H1 (cell line): ENCODE results near the gene DCDC2B. TPM values are rescaled to one million over a fixed set of nuclear protein-coding genes. Genes with fewer than 3 reads are reported as not detected.

Source experiments
- CTCF ChIA-PET: fragments of 300-600 bp; sonication (Branson Sonifier 250); formaldehyde crosslinking; loops from one replicate; lab custom pipeline; 2021; ENCODE audit not compliant: partially characterized antibody; lab: Charles Lee
- POLR2A ChIA-PET: fragments of 300-600 bp; sonication (Branson Sonifier 250); formaldehyde crosslinking; loops from one replicate; lab custom pipeline; 2021; ENCODE audit warnings: inconsistent platforms; ENCODE audit not compliant: partially characterized antibody; lab: Charles Lee
- DNase-seq, 2 experiments: peaks; one replicate each; pipeline versions ENCODE4 v3.0.0 to v3.0.0-alpha.2; 2010 to 2022; ENCODE audit warnings: low spot score in 2 of 2, low read depth in 1 of 2, mixed read lengths in 1 of 2
- FAIRE-seq: peaks from 2 replicates; lab custom pipeline; 2011; peaks lifted over from hg19 to GRCh38; lab: Jason Lieb, UNC
- H2AFZ ChIP-seq: 2 replicates; pipeline ENCODE4 v1.8.1; 2012; ENCODE audit warnings: low read length, inconsistent platforms
- H2AK5ac ChIP-seq: 2 replicates; pipeline ENCODE4 v1.6.1; 2013; ENCODE audit warnings: low read depth, low read length
- H2BK120ac ChIP-seq: replicated peaks from 2 replicates; pipeline ENCODE3; 2013; ENCODE audit warnings: low read depth, low read length, inconsistent platforms
- H2BK12ac ChIP-seq: 2 replicates; pipeline ENCODE4 v1.6.1; 2013; ENCODE audit warnings: low read depth, low read length
- H2BK15ac ChIP-seq: 2 replicates; pipeline ENCODE4 v1.6.1; 2013; ENCODE audit warnings: low read length
- H2BK20ac ChIP-seq: 2 replicates; pipeline ENCODE4 v1.6.1; 2013; ENCODE audit warnings: low read length
- H2BK5ac ChIP-seq: 2 replicates; pipeline ENCODE4 v1.6.1; 2013; ENCODE audit warnings: low read depth, low read length
- H3K14ac ChIP-seq: 2 replicates; pipeline ENCODE4 v1.6.1; 2013; ENCODE audit warnings: inconsistent platforms; ENCODE audit not compliant: insufficient read length
- H3K18ac ChIP-seq: 2 replicates; pipeline ENCODE4 v1.6.1; 2013; ENCODE audit warnings: low read length; ENCODE audit errors: extremely low read depth
- H3K23ac ChIP-seq: 2 replicates; pipeline ENCODE4 v1.6.1; 2013; ENCODE audit warnings: inconsistent platforms; ENCODE audit not compliant: insufficient read length
- H3K23me2 ChIP-seq: 2 replicates; pipeline ENCODE4 v1.6.1; 2013; ENCODE audit warnings: low read depth, low read length
- H3K27ac ChIP-seq: 2 replicates; pipeline ENCODE4 v1.6.1; 2011; ENCODE audit warnings: low read depth, low read length, inconsistent platforms
- H3K27me3 ChIP-seq, 4 experiments: replicated peaks in 1 of 4; 1 replicate in 1 of 4; 2 replicates in 3 of 4; pipeline versions ENCODE4 v1.6.1 to v1.8.1; 2011 to 2013; ENCODE audit warnings: low read length in 3 of 4, mild to moderate bottlenecking in 3 of 4, inconsistent platforms in 2 of 4, mixed read lengths in 2 of 4, moderate library complexity in 1 of 4; ENCODE audit not compliant: control insufficient read depth in 3 of 4, insufficient read depth in 3 of 4; ENCODE audit errors: extremely low read depth in 1 of 4
- H3K36me3 ChIP-seq, 4 experiments: 2 replicates each; pipeline versions ENCODE4 v1.6.1 to v1.8.1; 2011 to 2013; ENCODE audit warnings: mild to moderate bottlenecking in 4 of 4, low read length in 3 of 4, moderate library complexity in 2 of 4, control low read depth in 1 of 4, inconsistent platforms in 1 of 4; ENCODE audit not compliant: insufficient read depth in 4 of 4, control insufficient read depth in 2 of 4
- H3K4ac ChIP-seq: replicated peaks from 2 replicates; pipeline ENCODE3; 2013; ENCODE audit warnings: low read length, low read depth, mixed read lengths, inconsistent platforms; ENCODE audit not compliant: insufficient read length
- H3K4me1 ChIP-seq, 4 experiments: replicated peaks in 1 of 4; 1 replicate in 1 of 4; 2 replicates in 3 of 4; pipeline versions ENCODE4 v1.6.1 to v1.8.1; 2011 to 2013; ENCODE audit warnings: low read length in 3 of 4, inconsistent platforms in 2 of 4, mixed read lengths in 1 of 4; ENCODE audit not compliant: insufficient read depth in 4 of 4, control insufficient read depth in 3 of 4
- H3K4me2 ChIP-seq, 2 experiments: 2 replicates each; pipeline versions ENCODE4 v1.6.1 to v1.8.1; 2011 to 2013; ENCODE audit warnings: low read depth in 2 of 2, low read length in 2 of 2, control low read depth in 1 of 2, inconsistent platforms in 1 of 2, mild to moderate bottlenecking in 1 of 2; ENCODE audit not compliant: insufficient read depth in 1 of 2
- H3K4me3 ChIP-seq, 4 experiments: fragments of 200-600, 300-600 bp in 1 of 4; sonication (generic), shearing (Covaris generic), sonication (Bioruptor Twin) in 1 of 4; 2 replicates each; pipeline versions ENCODE4 v1.5.1 to v1.8.1; 2011 to 2016; ENCODE audit warnings: low read length in 4 of 4, low read depth in 3 of 4, control low read depth in 2 of 4, inconsistent platforms in 2 of 4, mild to moderate bottlenecking in 2 of 4, mixed read lengths in 1 of 4, moderate library complexity in 1 of 4; ENCODE audit not compliant: insufficient read depth in 2 of 4; ENCODE audit errors: extremely low read depth in 1 of 4
- H3K56ac ChIP-seq: replicated peaks from 2 replicates; pipeline ENCODE3; 2013; ENCODE audit warnings: low read depth, mild to moderate bottlenecking, mixed read lengths, low read length, inconsistent platforms; ENCODE audit not compliant: insufficient read length
- H3K79me1 ChIP-seq: 2 replicates; pipeline ENCODE4 v1.6.1; 2013; ENCODE audit warnings: low read depth, low read length, control low read depth
- H3K79me2 ChIP-seq, 2 experiments: 2 replicates each; pipeline versions ENCODE4 v1.6.1 to v1.8.1; 2012 to 2013; ENCODE audit warnings: low read length in 2 of 2, mild to moderate bottlenecking in 2 of 2, inconsistent platforms in 1 of 2; ENCODE audit not compliant: insufficient read depth in 2 of 2, control insufficient read depth in 1 of 2
- H3K9ac ChIP-seq, 4 experiments: replicated peaks in 1 of 4; 1 replicate in 1 of 4; 2 replicates in 3 of 4; pipeline versions ENCODE4 v1.6.1 to v1.8.1; 2011 to 2013; ENCODE audit warnings: low read depth in 3 of 4, low read length in 3 of 4, control low read depth in 2 of 4, mild to moderate bottlenecking in 2 of 4, moderate library complexity in 2 of 4, inconsistent platforms in 1 of 4; ENCODE audit errors: extremely low read depth in 1 of 4
- H3K9me3 ChIP-seq, 2 experiments: 2 replicates each; pipeline versions ENCODE4 v1.6.1 to v1.8.1; 2012 to 2013; ENCODE audit warnings: mild to moderate bottlenecking in 2 of 2, moderate library complexity in 2 of 2, control low read depth in 1 of 2, inconsistent platforms in 1 of 2, low read depth in 1 of 2, low read length in 1 of 2, mixed read lengths in 1 of 2; ENCODE audit not compliant: insufficient read depth in 2 of 2
- H4K20me1 ChIP-seq, 2 experiments: replicated peaks in 1 of 2; 2 replicates each; pipeline versions ENCODE3 to v1.8.1; 2011 to 2013; ENCODE audit warnings: inconsistent platforms in 2 of 2, low read length in 2 of 2, mild to moderate bottlenecking in 1 of 2; ENCODE audit not compliant: insufficient read depth in 2 of 2, control insufficient read depth in 1 of 2
- H4K5ac ChIP-seq: 2 replicates; pipeline ENCODE4 v1.6.1; 2013; ENCODE audit warnings: low read length, low read depth, mixed read lengths, inconsistent platforms; ENCODE audit not compliant: insufficient read length
- H4K8ac ChIP-seq: 2 replicates; pipeline ENCODE4 v1.8.0; 2013; ENCODE audit warnings: mild to moderate bottlenecking, moderate library complexity, low read length, inconsistent platforms; ENCODE audit not compliant: insufficient read depth; ENCODE audit errors: extremely low read depth
- H4K91ac ChIP-seq: replicated peaks from 2 replicates; pipeline ENCODE3; 2013; ENCODE audit warnings: low read length, mixed read lengths, inconsistent platforms; ENCODE audit not compliant: insufficient read length
- BRCA1 ChIP-seq: IDR thresholded peaks from 2 replicates; pipeline ENCODE4 v1.6.1; 2012; ENCODE audit warnings: low read depth, low read length, improper control_type of control experiment
- CBX5 ChIP-seq: fragments of 300-800, 300-1000 bp; sonication (generic); IDR thresholded peaks from 2 replicates; pipeline ENCODE4 v1.7.1; 2016; ENCODE audit warnings: antibody characterized with exemption, low read length, low read depth
- E2F6 ChIP-seq: IDR thresholded peaks from 2 replicates; pipeline ENCODE4 v1.6.1; 2012; ENCODE audit warnings: inconsistent platforms
- GTF2F1 ChIP-seq: IDR thresholded peaks from 2 replicates; pipeline ENCODE4 v1.6.1; 2012; ENCODE audit warnings: low read depth, low read length, improper control_type of control experiment, borderline replicate concordance
- POLR2A ChIP-seq, 2 experiments: IDR thresholded peaks; 1 replicate in 1 of 2; 2 replicates in 1 of 2; pipeline ENCODE4 v1.6.1; 2011; ENCODE audit warnings: low read depth in 2 of 2, low read length in 2 of 2, mild to moderate bottlenecking in 2 of 2; ENCODE audit errors: control extremely low read depth in 1 of 2
- WGBS, 2 experiments: shearing (Covaris generic) in 1 of 2; methylation state at CpG; one replicate each; pipeline versions ENCODE4 v1.1.6 to v1.1.7; 2013 to 2015; ENCODE audit warnings: low lambda C conversion rate in 2 of 2, mixed read lengths in 2 of 2, inconsistent platforms in 1 of 2, low coverage in 1 of 2, missing lambda C conversion rate in 1 of 2; ENCODE audit not compliant: insufficient replicate concordance in 2 of 2, insufficient coverage in 1 of 2, insufficient read length in 1 of 2; ENCODE audit errors: extremely low coverage in 1 of 2, missing lambda C conversion rate in 1 of 2; 5-methylcytosine and 5-hydroxymethylcytosine counted together
- polyA plus RNA-seq, 7 experiments: library from polyadenylated mRNA; depleted of rRNA in 3 of 7; stranded (reverse) in 5 of 7; unstranded in 2 of 7; fragments of >200 nt in 5 of 7; fragments of 200-250 nt in 2 of 7; gene quantifications; 1 replicate in 5 of 7; 2 replicates in 1 of 7; 4 replicates in 1 of 7; pipeline versions ENCODE4 v1.2.1 to v1.2.3, GENCODE V29; 2011 to 2013; ENCODE audit warnings: missing spikeins in 2 of 7, mixed read lengths in 2 of 7
- total RNA-seq: library from RNA; stranded (reverse); fragmentation: NEBNext Ultra II Directional; extraction: Animal tissue kit (Norgen Biotek cat#: 25700); gene quantifications from 2 replicates; pipeline ENCODE4 v1.2.1, GENCODE V29; 2021

DCDC2B gene
- total and polyA plus RNA-seq, 2 of the 8 experiments (the other 6 are each of a cell fraction or from before 2014, with no cell fraction given): not detected

- Histone ChIP-seq H4K5ac (no peak overlapping the region), H3K4ac (no peak overlapping the region), H3K79me2 (peaks cover 4 to 22% of the 10 kb centered on the region in 2 experiments), H3K14ac (no peak overlapping the region), H3K27me3 (no peaks in the 10 kb centered on the region), H2AK5ac (no peak overlapping the region), H4K91ac (no peak overlapping the region), H2BK120ac (no peak overlapping the region), H3K27ac (no peak overlapping the region), H3K23me2 (no peaks in the 10 kb centered on the region), H2BK20ac (no peak overlapping the region), H2BK12ac (no peak overlapping the region), H4K20me1 (peaks cover 6 to 17% of the 10 kb centered on the region in 2 experiments), H3K9ac (no peak overlapping the region), H3K36me3 (peaks cover 44 to 84% (median 74%) of the 10 kb centered on the region in 4 experiments), H3K56ac (no peak overlapping the region), H3K18ac (no peak overlapping the region), H2BK15ac (no peak overlapping the region), H3K79me1 (no peaks in the 10 kb centered on the region), H3K4me2 (no peak overlapping the region), H3K23ac (no peak overlapping the region), H4K8ac (no peak overlapping the region), H3K4me3 (no peak overlapping the region), H3K9me3 (no peaks in the 10 kb centered on the region), H3K4me1 (no peaks in the 10 kb centered on the region), H2BK5ac (no peak overlapping the region), H2AFZ (no peak overlapping the region)
- POLR2A ChIA-PET: interaction anchor here (0.9 to 21.3 kb wide), 3 partner anchors 3 to 52 kb away, joined by 3 to 332 read pairs (median 332); partner anchors contain the start of genes CCDC28B, IQCC and TXLNA
- no peak for TF ChIP-seq BRCA1
- TF ChIP-seq GTF2F1: no peak
- no peak for TF ChIP-seq CBX5
- no peak for TF ChIP-seq E2F6
- no peak; a peak in 1 of 3 replicates for TF ChIP-seq POLR2A (IDR thresholded peaks at IDR 0.05; ENCODE audit: control extremely low read depth in 1 of 2, low read depth in 2 of 2, low read length in 2 of 2)
- CTCF ChIA-PET: interaction anchor here (0.9 kb wide), 1 partner anchor 12 kb away, joined by 4 read pairs; the partner anchor contains the start of gene CCDC28B
- WGBS, 2 experiments: 87% methylated on average over 9 of the region's 9 CpGs; no CpG with 5 or more reads in 1 of the 2 experiments
- DNase-seq: no peak
- no peak for FAIRE-seq
Observed at GRCh38 chr1:32187850-32188249, 21.0 kb upstream of the DCDC2B start.
